ENCODE measurements around the gene SEMA4C. TPM values are rescaled to one million over a fixed set of nuclear protein-coding genes. Genes with fewer than 3 reads are reported as not detected.

Gene SEMA4C
- total and polyA plus RNA-seq, 8 donors, result 6.7 to 21.8 (median 10.0) TPM

DNA sequence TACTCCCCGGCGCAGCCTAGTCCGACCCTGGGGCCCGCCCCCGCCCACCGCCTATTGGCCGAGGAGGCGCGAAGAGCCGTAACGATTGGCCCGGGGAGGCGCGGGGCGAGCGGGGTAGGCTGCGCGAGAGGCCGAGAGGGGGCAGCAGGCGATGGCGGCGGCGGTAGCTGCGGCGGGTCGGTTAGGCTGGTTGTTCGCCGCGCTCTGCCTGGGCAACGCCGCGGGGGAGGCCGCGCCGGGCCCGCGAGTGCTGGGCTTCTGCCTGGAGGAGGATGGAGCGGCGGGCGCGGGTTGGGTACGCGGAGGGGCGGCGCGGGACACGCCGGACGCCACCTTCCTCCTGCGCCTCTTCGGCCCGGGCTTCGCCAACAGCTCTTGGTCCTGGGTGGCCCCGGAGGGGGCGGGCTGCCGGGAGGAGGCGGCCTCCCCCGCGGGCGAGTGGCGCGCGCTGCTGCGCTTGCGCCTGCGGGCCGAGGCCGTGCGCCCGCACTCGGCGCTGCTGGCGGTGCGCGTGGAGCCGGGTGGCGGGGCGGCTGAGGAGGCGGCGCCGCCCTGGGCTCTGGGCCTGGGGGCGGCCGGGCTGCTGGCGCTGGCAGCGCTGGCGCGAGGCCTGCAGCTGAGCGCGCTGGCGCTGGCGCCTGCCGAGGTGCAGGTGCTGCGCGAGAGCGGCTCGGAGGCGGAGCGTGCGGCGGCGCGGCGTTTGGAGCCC is 53.6 kb downstream of the SEMA4C start, which contains the start of gene CNNM3:
Gene CNNM3 (plus strand): TSS at position 142 of the 709 bp plus-strand sequence. CDS start 10 bp downstream, at position 152.
- peak within 1 kb of the TSS; percentile 84 to 98 (median 91) for H3K27ac ChIP-seq
- no peaks in the 10 kb centered on the region for H3K27me3 ChIP-seq
- DNase-seq, result peak; percentile 96 to 99 (median 98)
- TF ChIP-seq, protein P1, sequence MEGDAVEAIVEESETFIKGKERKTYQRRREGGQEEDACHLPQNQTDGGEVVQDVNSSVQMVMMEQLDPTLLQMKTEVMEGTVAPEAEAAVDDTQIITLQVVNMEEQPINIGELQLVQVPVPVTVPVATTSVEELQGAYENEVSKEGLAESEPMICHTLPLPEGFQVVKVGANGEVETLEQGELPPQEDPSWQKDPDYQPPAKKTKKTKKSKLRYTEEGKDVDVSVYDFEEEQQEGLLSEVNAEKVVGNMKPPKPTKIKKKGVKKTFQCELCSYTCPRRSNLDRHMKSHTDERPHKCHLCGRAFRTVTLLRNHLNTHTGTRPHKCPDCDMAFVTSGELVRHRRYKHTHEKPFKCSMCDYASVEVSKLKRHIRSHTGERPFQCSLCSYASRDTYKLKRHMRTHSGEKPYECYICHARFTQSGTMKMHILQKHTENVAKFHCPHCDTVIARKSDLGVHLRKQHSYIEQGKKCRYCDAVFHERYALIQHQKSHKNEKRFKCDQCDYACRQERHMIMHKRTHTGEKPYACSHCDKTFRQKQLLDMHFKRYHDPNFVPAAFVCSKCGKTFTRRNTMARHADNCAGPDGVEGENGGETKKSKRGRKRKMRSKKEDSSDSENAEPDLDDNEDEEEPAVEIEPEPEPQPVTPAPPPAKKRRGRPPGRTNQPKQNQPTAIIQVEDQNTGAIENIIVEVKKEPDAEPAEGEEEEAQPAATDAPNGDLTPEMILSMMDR (IDR thresholded peaks at IDR 0.05), result peak; percentile 47 to 66 (median 58)
- peak within 1 kb of the TSS; percentile 74 to 86 (median 82) for H3K4me3 ChIP-seq
- peak; percentile 84 to 94 (median 86) for ATAC-seq
- no peaks in the 10 kb centered on the region for H3K9me3 ChIP-seq
- FAIRE-seq, result no peak
- intact Hi-C loops (cut with DNase I), result no loop called here
- H3K4me1 ChIP-seq, result peaks cover 21 to 45% (median 29%) of the 10 kb centered on the region in 3 donors
- WGBS, 2 donors, result 1% methylated on average over 69 to 103 of the region's 103 CpGs
- H3K36me3 ChIP-seq, result no peaks in the 10 kb centered on the region

DNA sequence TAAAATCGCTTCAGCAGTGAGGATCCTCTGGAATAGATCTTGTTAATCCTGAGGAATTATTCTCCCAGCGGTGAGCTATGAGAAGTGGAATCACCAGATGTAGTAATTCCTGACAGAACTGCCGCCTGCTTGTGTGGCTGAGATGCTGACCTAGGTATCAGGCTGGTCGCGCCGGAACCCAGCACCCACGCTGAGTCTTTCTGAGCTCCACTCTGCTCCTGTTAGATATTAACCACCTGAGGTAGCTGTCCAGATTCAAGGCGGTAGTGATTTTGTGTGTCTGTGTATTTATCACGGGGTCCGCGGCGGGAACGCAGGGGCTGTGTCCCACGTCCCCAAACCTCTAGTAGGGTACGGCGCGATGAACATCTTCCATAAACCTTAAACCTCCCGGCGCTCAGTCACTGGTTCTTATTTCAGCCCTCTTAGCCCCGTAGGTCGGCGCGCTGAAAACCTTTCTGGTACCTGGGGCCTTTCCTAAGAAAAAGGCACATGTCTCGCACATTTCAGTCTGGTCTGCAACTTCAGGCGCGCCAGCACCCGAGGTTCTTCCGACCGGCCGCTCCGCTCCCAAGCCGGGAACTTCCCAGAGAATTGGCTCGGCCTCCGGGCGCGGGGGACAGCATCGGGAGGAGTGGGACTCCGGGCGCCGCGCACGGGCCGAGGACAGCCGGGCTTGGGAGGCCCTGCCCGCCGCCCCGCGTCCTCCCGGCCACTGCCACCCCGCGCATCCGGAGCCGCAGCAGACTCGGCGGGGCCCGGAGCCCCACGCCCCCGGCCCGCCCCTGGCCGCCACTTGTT is 54.4 kb downstream of the SEMA4C start:
- peak in 2 of 6 donors; percentile 35 to 45 for DNase-seq
- Histone ChIP-seq H3K36me3 (no peaks in the 10 kb centered on the region), H3K4me3 (peak overlapping the region; percentile 74 to 86 (median 82)), H3K27me3 (no peaks in the 10 kb centered on the region), H3K4me1 (peaks cover 16 to 37% (median 22%) of the 10 kb centered on the region in 3 donors), H3K9me3 (no peaks in the 10 kb centered on the region), H3K27ac (peak overlapping the region; percentile 84 to 98 (median 91))
- intact Hi-C loops (cut with DNase I), result no loop called here
- TF ChIP-seq, protein P1 (IDR thresholded peaks at IDR 0.05), result no peak
- no peak for FAIRE-seq
- WGBS, 2 donors, result 1% methylated on average over 53 to 60 of the region's 60 CpGs
- ATAC-seq, result peak in 3 of 4 donors; percentile 7 to 10 (median 9)

DNA sequence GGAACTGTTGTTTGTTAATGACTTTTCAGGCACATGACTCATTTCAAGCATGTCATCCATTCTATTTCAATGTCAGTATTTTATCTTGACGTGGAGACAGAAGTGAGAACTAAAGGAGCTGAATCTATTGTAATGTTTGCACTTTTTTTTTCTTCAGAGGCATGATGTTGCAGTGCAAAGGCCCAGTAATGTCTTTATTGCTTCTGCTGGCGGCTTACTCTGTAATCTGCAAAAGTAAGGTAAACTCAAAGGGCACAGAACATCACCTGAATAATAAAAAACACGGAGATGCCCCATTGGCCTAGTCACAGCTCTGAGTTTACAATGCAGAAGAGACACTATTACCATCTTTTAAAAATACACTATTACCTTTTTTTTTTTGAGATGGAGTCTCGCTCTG is 56.2 kb downstream of the SEMA4C start:
- intact Hi-C loops (cut with DNase I), result no loop called here
- TF ChIP-seq, protein P1 (IDR thresholded peaks at IDR 0.05), result no peak
- Histone ChIP-seq H3K4me1 (peaks cover 5 to 19% (median 8%) of the 10 kb centered on the region in 3 donors), H3K36me3 (no peaks in the 10 kb centered on the region), H3K4me3 (no peak overlapping the region), H3K27ac (no peak overlapping the region), H3K9me3 (no peaks in the 10 kb centered on the region), H3K27me3 (no peaks in the 10 kb centered on the region)
- WGBS, 2 donors, result 88 to 89% methylated on average over 4 of the region's 4 CpGs
- ATAC-seq (no peak), DNase-seq (no peak), FAIRE-seq (no peak)

DNA sequence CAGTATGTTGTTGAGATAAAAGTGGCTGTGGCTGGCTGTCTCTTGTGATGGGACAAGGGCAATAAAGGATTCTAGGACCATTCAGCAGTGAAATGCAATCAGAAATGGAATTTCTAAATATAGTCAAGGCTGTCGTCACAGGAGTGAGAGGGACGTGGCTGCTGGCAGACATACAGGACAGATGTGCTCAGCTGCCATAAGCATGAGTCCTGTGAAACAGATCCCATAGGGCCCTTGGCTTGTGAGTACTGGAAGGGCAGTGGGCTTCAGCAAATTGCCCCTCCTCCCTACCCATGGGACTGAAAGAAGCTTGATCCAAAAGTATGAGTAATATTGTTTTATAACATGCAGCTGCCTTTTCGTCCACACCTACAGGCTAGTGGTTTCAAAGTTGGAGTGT is 58.0 kb downstream of the SEMA4C start:
- H3K27ac ChIP-seq, result no peak overlapping the region
- no peak overlapping the region for H3K4me3 ChIP-seq
- peaks cover 0 to 5% (median 0%) of the 10 kb centered on the region in 3 donors for H3K4me1 ChIP-seq
- intact Hi-C loops (cut with DNase I), result no loop called here
- no peak for DNase-seq
- H3K36me3 ChIP-seq, result no peaks in the 10 kb centered on the region
- H3K9me3 ChIP-seq, result no peaks in the 10 kb centered on the region
- no peak for ATAC-seq
- WGBS, 2 donors, result 40 to 43% methylated on average over 3 of the region's 3 CpGs
- TF ChIP-seq, protein P1 (IDR thresholded peaks at IDR 0.05), result no peak
- H3K27me3 ChIP-seq, result no peaks in the 10 kb centered on the region
- FAIRE-seq, result no peak
